HG02884 (cell line): ENCODE measurements around the gene HDAC4.

Experiments
- ATAC-seq: cut with Tn5 transposase; IDR thresholded peaks from one replicate; pipeline ENCODE4 v1.9.1; 2021; ENCODE audit warnings: mild to moderate bottlenecking, moderate library complexity; ENCODE audit not compliant: unreplicated experiment

The HDAC4 gene

GRCh38 chr2:239299218-239299939 lies 101.4 kb downstream of the HDAC4 start:
- ATAC-seq, result no peak

GRCh38 chr2:239298116-239298804 lies 102.6 kb downstream of the HDAC4 start:
- ATAC-seq, result no peak

GRCh38 chr2:239297142-239298004 lies 103.4 kb downstream of the HDAC4 start:
- no peak for ATAC-seq

GRCh38 chr2:239296020-239296932 lies 104.5 kb downstream of the HDAC4 start:
- no peak for ATAC-seq

- no peak for ATAC-seq
These were observed 105.3 kb downstream of the HDAC4 start for GRCh38 chr2:239295377-239296019.

GRCh38 chr2:239294571-239295054 lies 106.2 kb downstream of the HDAC4 start:
- ATAC-seq, result no peak

- peak; percentile 70 for ATAC-seq
These were observed 106.9 kb downstream of the HDAC4 start for GRCh38 chr2:239293775-239294430.

- ATAC-seq, result no peak
These were observed 107.7 kb downstream of the HDAC4 start for GRCh38 chr2:239292959-239293774.

- ATAC-seq, result no peak
These were observed 108.3 kb downstream of the HDAC4 start for GRCh38 chr2:239292531-239292930.

GRCh38 chr2:239291475-239292350 lies 109.1 kb downstream of the HDAC4 start:
- no peak for ATAC-seq

GRCh38 chr2:239290618-239291474 lies 110.0 kb downstream of the HDAC4 start:
- no peak for ATAC-seq

- peak; percentile 5 for ATAC-seq
These were observed 111.3 kb downstream of the HDAC4 start for GRCh38 chr2:239289545-239289944.

GRCh38 chr2:239288951-239289511 lies 111.8 kb downstream of the HDAC4 start:
- ATAC-seq, result peak; percentile 71

GRCh38 chr2:239288237-239288636 lies 112.6 kb downstream of the HDAC4 start:
- ATAC-seq, result no peak

- ATAC-seq, result no peak
These were observed 113.4 kb downstream of the HDAC4 start for GRCh38 chr2:239287461-239287860.

- no peak for ATAC-seq
These were observed 113.9 kb downstream of the HDAC4 start for GRCh38 chr2:239286901-239287300.
